Testis (tissue), 5 donors: ENCODE data around the gene KHDRBS2. TPM values are rescaled to one million over a fixed set of nuclear protein-coding genes. Genes with fewer than 3 reads are reported as not detected.

Experiments used
- DNase-seq: peaks from one replicate; pipeline ENCODE4 v3.0.0-alpha.2; 2019
- H3K27ac ChIP-seq, 2 donors: fragments of 200-600 bp; sonication (generic); one replicate each; pipeline ENCODE4 v1.5.1; 2019
- H3K27me3 ChIP-seq: fragments of 200-600 bp; sonication (generic); one replicate; pipeline ENCODE4 v1.5.1; 2019
- H3K36me3 ChIP-seq: fragments of 200-600 bp; sonication (generic); one replicate; pipeline ENCODE4 v1.5.1; 2017; ENCODE audit warnings: low read depth; ENCODE audit errors: missing control alignments
- H3K4me1 ChIP-seq: fragments of 200-600 bp; sonication (generic); one replicate; pipeline ENCODE4 v1.5.1; 2019
- H3K4me3 ChIP-seq, 2 donors: fragments of 200-600 bp; sonication (generic); one replicate each; pipeline ENCODE4 v1.5.1; 2017 to 2019
- H3K9me3 ChIP-seq: fragments of 200-600 bp; sonication (generic); one replicate; pipeline ENCODE4 v1.5.1; 2017
- POLR2A ChIP-seq: fragments of 450-650 bp; IDR thresholded peaks from one replicate; pipeline ENCODE4 v1.6.1; 2017; ENCODE audit warnings: antibody characterized with exemption, mild to moderate bottlenecking, moderate library complexity
- WGBS, 2 donors: methylation state at CpG; one replicate each; pipeline ENCODE4 v1.1.5; 2018; 5-methylcytosine and 5-hydroxymethylcytosine counted together
- intact Hi-C: fragments of 100-400 bp; cut with DNase I; formaldehyde crosslinking; loops from one replicate; pipeline ENCODE4 v1.15.1; 2023; ENCODE audit warnings: low total_unique reads
- long read RNA-seq, 2 donors: transcript quantifications; one replicate each; lab custom pipeline, GENCODE V29; 2026
- polyA plus RNA-seq: library from polyadenylated mRNA; stranded (reverse); fragments of 350-450 nt; fragmentation: Illumina TruSeq; extraction: RNeasy Lipid Tissue Mini Kit (QIAGEN cat#74804); gene quantifications from one replicate; pipeline ENCODE4 v1.2.3, GENCODE V29; 2014; ENCODE audit warnings: low read depth, low replicate concordance; ENCODE audit not compliant: insufficient read depth
- total RNA-seq, 2 donors: library from RNA; depleted of rRNA; stranded (reverse); fragments of >200 nt; gene quantifications; one replicate each; pipeline ENCODE4 v1.2.3, GENCODE V29; 2016
- TF ChIP-seq, protein P1 (sequence below), 3 experiments: fragments of 450-650 bp in 2 of 3; fragments of 200-600 bp in 1 of 3; sonication (generic) in 1 of 3; IDR thresholded peaks; one replicate each; pipeline ENCODE4 v1.5.1; 2016 to 2019; ENCODE audit warnings: antibody characterized with exemption in 3 of 3, mild to moderate bottlenecking in 2 of 3, moderate library complexity in 1 of 3

Gene KHDRBS2
- total RNA-seq = 1 to 10 TPM; 1.8 to 2.0 TPM
- polyA plus RNA-seq = 0.26 TPM
- long read RNA-seq, donor 1 = 0 reads
- long read RNA-seq, donor 2 = 0 reads

DNA sequence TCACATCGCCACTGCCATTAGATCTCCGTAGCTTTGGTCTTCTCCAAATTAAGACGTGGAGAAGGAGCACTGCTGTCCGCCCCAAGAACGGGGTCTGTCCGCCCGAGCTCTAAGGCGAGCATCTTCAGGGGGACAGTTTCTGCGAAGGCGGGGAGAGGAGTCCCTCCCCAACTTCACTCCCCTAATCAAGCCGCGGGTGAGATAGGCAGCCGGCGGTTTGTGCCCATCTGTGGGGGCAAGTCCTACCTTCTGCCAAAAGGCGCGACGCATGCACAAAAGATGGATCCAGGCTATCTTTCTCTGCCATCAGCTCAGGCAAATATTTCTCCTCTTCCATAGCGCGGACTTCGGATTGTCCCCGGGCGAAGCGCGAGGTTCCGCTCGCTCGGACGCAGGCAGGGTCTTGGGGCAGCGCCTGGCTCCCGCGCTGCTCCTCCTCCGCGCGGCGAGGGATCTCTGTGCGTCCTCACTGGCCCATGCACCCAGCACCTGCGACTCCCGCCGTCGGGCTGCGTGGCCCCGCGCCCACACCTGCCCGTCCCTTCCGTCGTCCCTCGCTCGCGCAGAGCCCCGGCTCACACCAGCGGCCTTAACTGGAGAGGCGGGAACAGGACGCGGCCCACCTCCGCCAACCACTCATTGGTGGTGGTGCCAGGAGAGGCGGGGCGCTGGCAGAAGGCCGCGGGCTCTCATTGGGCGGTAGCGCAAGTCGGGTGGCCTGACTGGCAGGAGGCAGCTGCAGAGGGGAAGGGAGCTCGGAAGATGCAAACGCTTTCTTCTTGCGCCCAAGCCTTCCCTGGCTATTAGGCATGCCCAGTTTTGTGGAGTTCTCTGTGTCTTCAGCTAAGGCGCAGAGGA lies at the start of gene KHDRBS2:
TSS of gene KHDRBS2 (minus strand) at position 614 of the 858 bp plus-strand sequence.
- no peak for TF ChIP-seq POLR2A
- TF ChIP-seq, protein P1, sequence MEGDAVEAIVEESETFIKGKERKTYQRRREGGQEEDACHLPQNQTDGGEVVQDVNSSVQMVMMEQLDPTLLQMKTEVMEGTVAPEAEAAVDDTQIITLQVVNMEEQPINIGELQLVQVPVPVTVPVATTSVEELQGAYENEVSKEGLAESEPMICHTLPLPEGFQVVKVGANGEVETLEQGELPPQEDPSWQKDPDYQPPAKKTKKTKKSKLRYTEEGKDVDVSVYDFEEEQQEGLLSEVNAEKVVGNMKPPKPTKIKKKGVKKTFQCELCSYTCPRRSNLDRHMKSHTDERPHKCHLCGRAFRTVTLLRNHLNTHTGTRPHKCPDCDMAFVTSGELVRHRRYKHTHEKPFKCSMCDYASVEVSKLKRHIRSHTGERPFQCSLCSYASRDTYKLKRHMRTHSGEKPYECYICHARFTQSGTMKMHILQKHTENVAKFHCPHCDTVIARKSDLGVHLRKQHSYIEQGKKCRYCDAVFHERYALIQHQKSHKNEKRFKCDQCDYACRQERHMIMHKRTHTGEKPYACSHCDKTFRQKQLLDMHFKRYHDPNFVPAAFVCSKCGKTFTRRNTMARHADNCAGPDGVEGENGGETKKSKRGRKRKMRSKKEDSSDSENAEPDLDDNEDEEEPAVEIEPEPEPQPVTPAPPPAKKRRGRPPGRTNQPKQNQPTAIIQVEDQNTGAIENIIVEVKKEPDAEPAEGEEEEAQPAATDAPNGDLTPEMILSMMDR (IDR thresholded peaks at IDR 0.05) = no peak
- intact Hi-C loops = no loop called here
- WGBS, 2 donors = 1 to 2% methylated on average over 34 to 65 of the region's 66 CpGs
- H3K4me1 ChIP-seq = no peaks in the 10 kb centered on the region
- peak; percentile 93 for DNase-seq
- H3K27me3 ChIP-seq = no peaks in the 10 kb centered on the region
- peak within 1 kb of the TSS; percentile 46 to 52 for H3K4me3 ChIP-seq
- H3K9me3 ChIP-seq = no peaks in the 10 kb centered on the region
- peak within 1 kb of the TSS in 1 of 2 donors; percentile 47 for H3K27ac ChIP-seq
- no peaks in the 10 kb centered on the region for H3K36me3 ChIP-seq

DNA sequence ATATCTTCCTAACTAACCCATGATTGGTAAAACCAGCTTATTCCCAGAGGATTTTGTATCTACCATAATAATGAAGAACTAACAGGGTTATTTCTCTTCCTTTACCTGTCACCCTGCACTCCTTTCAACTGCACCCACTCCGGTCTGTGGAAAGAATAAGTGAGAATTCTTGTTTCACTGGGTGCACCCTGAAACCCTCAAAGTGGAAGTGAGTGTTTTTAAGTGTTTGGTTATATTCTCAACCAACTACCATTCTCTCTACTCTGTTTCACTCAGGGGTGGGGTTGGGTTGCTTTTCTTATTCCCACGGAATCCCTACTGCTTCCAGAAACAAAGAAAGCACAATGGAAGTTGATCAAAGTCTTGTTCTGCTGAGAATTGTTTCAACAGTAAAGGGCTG lies 42.6 kb upstream of the KHDRBS2 start:
- 80 to 85% methylated on average over 2 of the region's 2 CpGs for WGBS, 2 donors
- TF ChIP-seq POLR2A = no peak
- TF ChIP-seq, protein P1 (IDR thresholded peaks at IDR 0.05) = no peak
- H3K36me3 ChIP-seq = no peaks in the 10 kb centered on the region

DNA sequence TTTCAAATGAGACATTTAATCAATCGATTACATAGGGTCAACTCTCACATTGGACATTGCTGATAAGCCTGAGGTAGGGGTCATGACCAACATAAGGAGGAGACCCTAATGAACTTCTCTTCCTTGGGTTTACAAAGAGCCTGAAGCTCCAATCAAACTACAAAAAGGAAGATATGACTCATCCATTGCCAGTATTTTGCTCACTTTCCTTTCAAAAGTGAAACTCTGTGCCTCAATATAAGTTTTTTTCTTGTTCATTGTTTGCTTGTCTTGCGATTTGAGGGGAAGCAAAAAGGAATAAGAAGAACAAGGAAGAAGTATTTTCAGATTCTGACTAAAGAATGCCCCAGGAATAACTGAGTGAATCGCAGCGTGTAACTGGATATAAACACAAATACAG lies 38.8 kb upstream of the KHDRBS2 start:
- Histone ChIP-seq H3K9me3 (no peaks in the 10 kb centered on the region), H3K4me3 (no peak overlapping the region), H3K36me3 (no peaks in the 10 kb centered on the region), H3K4me1 (no peaks in the 10 kb centered on the region), H3K27me3 (no peaks in the 10 kb centered on the region), H3K27ac (no peak overlapping the region)
- WGBS, 2 donors = 76 to 88% methylated on average over 4 of the region's 4 CpGs
- intact Hi-C loops = no loop called here
- TF ChIP-seq POLR2A = no peak
- TF ChIP-seq, protein P1 (IDR thresholded peaks at IDR 0.05) = no peak
- DNase-seq = no peak

More for the DNA sequence above, 42.6 kb upstream of the KHDRBS2 start:
- Histone ChIP-seq H3K27ac (no peak overlapping the region), H3K4me1 (no peaks in the 10 kb centered on the region), H3K27me3 (no peaks in the 10 kb centered on the region), H3K9me3 (no peaks in the 10 kb centered on the region), H3K4me3 (no peak overlapping the region)
- DNase-seq = no peak
- intact Hi-C loops = no loop called here

DNA sequence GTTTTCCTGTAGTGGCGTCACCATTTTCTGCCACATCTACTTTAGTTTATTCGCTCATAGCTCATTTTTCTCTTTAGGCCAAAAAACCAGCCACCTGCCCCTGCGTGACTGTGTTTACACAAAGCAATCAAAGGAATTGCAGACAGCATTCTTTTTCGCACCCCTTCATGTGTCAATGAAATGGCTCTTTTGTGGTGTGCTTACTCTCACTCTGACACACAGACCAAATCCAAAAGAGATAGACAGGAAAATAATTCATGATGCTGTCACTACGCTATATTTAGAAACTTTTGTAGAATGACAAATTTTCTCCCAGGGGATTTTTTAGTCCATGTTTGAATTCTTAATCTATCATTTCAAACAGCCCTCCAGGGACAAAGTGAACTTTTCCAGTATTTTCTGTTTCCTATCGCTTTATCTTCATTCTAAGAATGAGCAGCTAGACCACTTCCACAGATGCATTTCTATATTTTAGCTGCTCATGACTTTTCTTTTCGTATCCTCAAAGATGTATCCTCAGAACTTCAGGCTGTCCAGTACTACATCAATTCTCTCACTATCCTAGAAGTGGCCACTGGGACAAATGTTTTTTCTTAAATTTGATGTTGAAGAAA lies 37.9 kb upstream of the KHDRBS2 start:
- Histone ChIP-seq H3K27ac (no peak overlapping the region), H3K27me3 (no peaks in the 10 kb centered on the region), H3K9me3 (no peaks in the 10 kb centered on the region), H3K4me1 (no peaks in the 10 kb centered on the region), H3K4me3 (no peak overlapping the region), H3K36me3 (no peaks in the 10 kb centered on the region)
- TF ChIP-seq, protein P1 (IDR thresholded peaks at IDR 0.05) = no peak
- TF ChIP-seq POLR2A = no peak
- 79 to 83% methylated on average over 7 of the region's 7 CpGs for WGBS, 2 donors
- intact Hi-C loops = no loop called here
- no peak for DNase-seq
